ENCODE results near the gene ARID1B.

ARID1B gene

GRCh38 chr6:157099912-157100593 is 322.9 kb downstream of the ARID1B start:
- no peak for DNase-seq (ENCODE audit: low spot score)

DNA sequence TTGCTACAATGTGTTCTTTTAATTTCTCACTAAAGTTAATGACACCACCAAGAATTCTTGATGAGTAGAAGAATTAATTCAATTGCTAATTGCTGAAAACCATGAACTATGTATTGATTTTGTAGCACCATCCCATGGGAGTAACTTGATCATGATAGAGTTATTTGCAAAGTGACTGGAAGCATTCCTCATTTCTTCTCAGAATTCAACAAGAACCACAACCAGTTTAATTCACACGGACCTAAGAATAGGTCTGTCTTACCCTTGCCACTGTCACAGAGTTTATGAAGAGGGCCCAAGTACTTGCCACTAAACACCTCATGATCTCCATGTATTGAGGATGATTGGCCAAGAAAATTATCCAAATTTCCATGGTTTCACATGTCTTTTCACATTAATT is 324.0 kb downstream of the ARID1B start:
- DNase-seq (ENCODE audit: low spot score): no peak

GRCh38 chr6:157104803-157105202 is 327.6 kb downstream of the ARID1B start:
- DNase-seq (ENCODE audit: low spot score): no peak

DNA sequence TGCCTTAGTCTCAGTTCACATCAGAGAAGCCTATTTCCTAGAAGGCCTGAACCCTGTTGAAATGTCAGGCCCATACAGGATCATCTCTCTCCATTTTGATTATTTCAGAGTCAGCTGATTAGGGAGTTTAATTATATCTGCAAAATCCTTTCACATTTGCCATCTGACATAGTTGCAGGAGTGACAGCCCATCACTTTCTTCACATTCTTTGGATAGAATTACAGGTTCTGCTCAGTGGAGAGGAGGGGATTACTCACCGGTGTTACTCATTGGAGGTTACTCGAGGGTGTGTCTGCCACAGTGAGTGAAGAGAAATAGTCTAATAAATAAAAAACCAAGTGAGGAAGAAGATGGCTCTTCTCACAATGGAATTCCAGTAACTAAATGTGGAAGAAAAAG is 329.3 kb downstream of the ARID1B start:
- no peak for DNase-seq (ENCODE audit: low spot score)

GRCh38 chr6:157107571-157107914 is 330.4 kb downstream of the ARID1B start:
- no peak for DNase-seq (ENCODE audit: low spot score)

- DNase-seq (ENCODE audit: low spot score): no peak
These were observed 330.9 kb downstream of the ARID1B start for GRCh38 chr6:157107915-157108651.

- no peak for DNase-seq (ENCODE audit: low spot score)
These were observed 331.7 kb downstream of the ARID1B start for GRCh38 chr6:157108923-157109322.

DNA sequence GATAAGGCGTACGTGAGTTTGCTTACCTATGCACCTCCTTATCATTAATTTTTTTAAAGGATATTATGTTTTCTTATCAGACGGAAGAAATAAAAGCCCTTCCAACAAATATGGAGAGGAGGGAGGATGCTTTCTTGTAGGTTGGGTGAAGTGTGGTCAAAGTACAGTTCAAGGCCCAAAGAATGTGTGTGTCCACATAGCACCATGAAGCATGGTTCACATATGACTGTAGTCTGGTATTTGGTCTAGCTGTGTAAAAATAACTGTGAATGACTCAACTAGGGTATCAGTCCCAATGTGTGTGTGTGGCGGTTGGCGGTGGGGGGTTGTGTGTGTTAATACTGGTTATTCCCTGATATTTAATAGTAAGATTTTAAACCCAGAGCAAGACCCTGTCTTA is 333.4 kb downstream of the ARID1B start:
- no peak for DNase-seq (ENCODE audit: low spot score)

- DNase-seq (ENCODE audit: low spot score): no peak
These were observed 336.2 kb downstream of the ARID1B start for GRCh38 chr6:157113389-157113788.

DNA sequence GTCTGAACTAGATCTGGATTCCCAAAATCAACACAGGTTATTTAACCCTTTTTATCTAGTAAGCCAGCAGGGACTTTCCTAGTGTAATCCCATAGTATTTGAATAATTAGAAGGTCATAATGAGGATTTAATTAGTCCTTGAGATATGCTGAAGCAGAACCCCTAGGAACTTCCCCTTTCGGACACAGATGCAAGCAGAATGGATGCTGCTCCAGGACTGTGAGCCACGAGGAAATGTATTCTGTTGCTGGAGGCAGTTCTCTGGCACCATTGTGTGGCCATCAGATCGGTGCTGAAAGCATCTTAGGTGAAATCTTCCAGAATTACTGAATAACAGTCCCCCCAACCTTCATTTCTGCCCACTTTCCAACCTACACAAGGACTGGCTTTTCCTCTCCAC is 339.2 kb downstream of the ARID1B start:
- no peak for DNase-seq (ENCODE audit: low spot score)

- DNase-seq (ENCODE audit: low spot score): no peak
These were observed 340.4 kb downstream of the ARID1B start for GRCh38 chr6:157117431-157118095.

DNA sequence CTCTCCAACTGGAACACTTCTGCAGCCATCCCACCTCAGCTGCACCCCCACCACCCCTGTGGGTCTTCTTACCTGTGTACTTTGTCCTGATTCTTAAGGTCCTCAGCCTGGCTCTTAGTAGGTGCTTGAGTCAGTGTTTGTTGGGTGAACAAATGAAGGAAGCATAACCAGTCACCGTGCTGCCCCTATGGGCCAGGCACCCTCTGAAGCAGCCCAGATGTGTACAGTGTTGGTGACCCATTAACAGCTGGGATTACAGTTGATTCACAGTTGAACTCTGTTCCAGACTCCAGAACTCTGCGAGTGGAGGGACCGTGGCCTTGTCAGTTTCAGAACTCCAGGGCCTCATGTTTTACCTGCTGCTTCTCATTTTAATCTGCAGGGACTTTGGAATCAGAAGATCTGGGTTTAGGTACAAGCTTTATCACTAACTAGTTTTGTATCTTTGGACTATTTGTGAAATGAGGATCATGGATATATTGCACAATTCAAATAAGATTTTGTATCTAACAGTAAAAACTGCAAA is 342.4 kb downstream of the ARID1B start:
- DNase-seq (ENCODE audit: low spot score): no peak

DNA sequence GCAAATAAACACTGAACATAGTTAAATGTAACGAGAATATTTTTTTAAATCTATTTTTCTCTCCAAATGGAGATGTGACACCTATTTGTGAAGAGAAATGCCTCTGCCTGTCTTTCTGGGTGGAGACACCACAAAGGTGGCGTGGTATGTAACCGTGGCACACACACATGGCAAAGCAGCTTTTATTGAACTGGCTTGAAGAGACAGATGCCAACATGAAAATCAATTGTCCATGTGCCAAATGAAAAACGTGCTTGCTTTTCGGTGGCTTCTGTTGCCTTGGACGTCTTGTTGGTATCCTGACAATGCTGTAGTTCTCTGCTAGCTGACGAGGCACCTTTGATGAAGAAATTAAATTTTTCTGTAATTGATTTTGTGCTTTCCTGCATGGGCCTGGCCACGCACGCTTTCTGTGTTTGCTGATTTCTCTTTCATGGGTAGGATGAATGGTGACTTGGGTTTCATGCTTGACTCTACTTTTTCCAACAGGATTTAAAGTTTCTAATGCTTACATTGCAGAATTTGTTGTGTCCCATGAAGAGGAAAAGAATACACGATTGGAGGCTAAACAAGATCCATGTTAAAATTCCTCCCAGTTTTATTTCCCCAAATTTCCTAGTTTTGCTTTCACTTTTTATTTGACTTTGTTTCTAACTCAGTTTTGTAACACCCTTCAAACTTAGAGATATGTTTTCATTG is 343.5 kb downstream of the ARID1B start:
- no peak for DNase-seq (ENCODE audit: low spot score)

DNA sequence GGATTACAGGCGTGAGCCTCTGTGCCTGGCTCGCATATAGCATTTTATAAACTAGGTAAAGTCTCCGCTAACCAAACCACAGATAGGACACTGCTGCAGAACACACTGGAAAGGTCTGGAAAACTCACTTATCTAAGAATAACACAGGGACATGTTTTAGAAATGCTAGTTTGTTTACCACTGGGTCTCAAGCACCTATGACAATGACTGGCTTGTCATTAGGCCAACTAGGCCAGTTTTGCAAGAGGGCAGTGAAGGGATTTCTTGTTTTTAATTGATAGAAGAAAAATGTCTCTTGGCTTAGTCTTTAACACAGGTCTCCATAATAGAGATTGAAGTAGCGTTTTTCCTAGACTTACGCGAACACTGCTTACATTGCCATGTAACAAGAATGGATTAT is 344.7 kb downstream of the ARID1B start:
- DNase-seq (ENCODE audit: low spot score): no peak

DNA sequence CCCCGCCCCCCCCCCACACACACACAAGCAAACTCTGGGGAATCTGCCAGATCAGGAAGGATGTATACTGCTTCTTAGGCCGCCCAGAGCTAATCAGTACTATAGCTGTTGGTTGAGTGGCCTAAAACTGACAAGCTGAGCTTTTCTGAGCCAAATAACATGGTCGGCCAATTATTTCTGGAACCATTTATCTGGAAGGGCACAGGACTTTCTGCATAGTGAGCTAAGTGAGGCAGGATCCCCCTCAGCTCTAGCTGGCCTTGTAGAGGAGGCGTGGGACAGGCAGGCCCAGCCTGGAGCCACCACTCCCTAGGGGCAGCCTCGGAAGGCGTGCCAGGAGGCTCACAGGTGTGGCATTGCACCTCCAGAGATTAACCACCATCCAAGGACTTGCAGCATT is 346.1 kb downstream of the ARID1B start:
- no peak for DNase-seq (ENCODE audit: low spot score)

DNA sequence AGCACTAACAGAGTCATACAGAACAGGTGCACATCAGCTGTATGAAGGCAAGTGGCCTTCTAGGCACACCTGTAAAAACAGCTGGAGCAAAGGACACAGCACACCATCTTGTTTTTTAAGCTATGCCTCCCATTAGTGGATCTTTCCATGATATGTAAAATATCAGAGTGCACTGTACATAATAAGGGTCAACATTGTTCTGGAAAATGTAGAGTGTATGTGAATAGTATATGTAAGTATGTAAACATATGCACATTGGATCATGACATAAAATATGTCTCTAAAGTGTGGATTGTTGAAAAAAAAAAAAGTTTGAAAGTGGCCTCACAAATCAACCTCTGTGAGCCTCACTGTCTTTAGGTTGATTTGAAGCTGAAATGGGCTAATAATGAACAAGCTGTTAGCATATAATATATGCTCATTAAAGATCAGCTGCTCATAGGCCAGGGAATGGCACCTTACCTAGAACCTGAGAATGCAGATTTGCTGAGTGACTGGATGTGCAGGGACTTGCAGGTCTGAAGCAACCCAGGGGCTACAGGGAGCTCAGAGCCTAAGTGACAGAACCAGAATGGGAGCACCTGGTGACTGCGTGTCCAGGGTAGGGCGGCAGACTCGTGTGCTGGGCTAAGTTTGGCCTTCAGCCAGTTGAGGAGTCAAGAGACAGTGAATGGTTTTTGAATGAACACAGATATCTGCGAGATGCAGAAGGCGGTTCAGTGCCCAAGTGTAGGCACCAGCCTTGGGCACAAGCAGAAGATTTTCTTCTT is 347.5 kb downstream of the ARID1B start:
- no peak for DNase-seq (ENCODE audit: low spot score)

DNA sequence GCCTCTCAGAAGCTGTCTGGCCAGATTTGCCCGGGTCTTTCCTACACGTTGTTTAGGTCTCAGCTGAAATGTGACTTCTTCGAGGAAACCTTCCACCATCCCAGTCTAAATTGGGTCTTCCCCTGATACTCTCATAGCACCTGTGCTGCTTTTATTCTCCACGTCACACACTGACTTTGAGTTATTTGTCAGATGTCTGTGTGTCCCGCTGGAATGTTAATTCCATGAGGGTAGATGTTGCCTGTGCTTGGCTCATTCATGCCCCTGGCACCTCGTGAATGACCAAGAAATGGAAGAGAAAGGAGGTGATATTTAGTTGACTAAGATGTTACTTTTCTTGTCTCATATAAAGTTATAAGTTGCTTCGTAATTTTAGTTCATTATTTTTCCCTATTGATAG is 348.4 kb downstream of the ARID1B start:
- no peak for DNase-seq (ENCODE audit: low spot score)

DNA sequence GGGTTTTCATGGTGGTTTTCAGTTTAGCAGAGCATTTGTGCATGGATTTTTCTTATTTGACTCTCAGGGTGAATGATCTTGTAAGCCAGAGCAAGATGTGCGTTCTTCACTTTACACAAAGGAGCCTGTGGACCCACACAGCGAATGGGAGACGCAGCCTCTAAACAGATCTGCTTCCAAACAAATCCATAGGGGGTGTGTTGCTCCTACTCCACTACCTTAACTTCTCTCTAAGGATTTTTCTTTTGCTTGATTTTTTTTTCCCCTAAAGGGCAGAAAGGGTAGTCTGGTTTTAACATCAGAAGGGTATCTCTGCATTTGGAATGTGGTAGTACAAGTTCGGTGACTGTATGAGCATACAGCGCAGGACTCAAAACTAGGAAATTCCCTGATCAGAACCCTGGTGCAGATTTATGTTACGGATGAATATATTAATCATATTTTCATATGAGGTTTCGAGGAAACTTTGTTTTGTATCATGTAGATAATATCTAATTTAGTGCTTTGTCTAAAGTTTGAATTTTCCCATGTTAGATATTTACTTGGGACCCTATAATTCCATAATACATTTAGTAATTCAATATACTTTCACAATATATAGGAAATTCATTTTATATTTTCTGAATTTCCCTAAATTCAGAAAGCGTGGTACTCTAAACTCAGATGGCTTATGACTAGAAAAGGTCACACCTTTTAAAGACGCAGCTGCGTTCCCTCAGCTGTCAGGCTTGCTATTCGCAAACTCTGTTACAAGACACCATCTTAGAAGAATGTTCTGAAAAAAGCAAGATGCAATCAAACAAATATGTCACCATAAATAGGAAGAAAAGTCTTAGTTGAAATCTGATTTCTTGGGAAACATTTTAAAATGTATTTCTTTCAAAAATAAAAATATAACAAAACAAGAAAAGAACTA is 349.3 kb downstream of the ARID1B start:
- no peak for DNase-seq (ENCODE audit: low spot score)

DNA sequence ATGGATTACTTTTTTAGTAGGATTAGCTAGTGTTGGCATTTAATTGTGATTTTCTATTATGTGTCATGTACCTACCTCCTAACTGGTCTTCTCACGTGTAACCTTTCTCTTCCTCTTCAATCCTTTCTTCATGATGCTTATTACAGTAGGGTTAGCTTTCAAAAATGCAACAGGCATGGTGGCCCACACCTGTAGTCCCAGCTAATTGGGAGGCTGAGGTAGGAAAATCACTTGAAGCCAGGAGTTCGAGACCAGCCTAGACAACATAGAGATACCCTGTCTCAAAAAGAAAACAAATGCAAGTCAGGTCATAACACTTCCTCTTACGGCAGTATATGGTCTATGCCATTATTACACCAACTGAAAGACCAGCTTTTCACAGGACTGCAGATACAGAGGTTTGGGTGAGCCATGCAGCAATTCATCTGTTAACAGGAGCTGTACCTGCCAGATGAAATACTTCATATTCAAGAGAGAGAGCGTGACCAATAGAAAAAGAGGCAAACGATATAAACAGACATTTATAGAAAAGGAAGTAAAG is 351.1 kb downstream of the ARID1B start:
- no peak for DNase-seq (ENCODE audit: low spot score)

GRCh38 chr6:157131250-157131649 is 354.1 kb downstream of the ARID1B start:
- DNase-seq (ENCODE audit: low spot score): no peak
